Activated CD8-positive, alpha-beta memory T cell treated with anti-CD3 and anti-CD28 coated beads for 48 hours (primary cell): ENCODE results near the gene ZNF716.
"Not testable (repeated sequence)": the region's sequence is repeated elsewhere in the genome, so short reads cannot be mapped to it uniquely, and the experiment has no call there.

ENCODE experiments used
- DNase-seq, 3 experiments: peaks; one replicate each; pipeline ENCODE4 v3.0.0-alpha.2; 2020; ENCODE audit warnings: low read depth in 2 of 3, low spot score in 2 of 3

The ZNF716 gene

DNA sequence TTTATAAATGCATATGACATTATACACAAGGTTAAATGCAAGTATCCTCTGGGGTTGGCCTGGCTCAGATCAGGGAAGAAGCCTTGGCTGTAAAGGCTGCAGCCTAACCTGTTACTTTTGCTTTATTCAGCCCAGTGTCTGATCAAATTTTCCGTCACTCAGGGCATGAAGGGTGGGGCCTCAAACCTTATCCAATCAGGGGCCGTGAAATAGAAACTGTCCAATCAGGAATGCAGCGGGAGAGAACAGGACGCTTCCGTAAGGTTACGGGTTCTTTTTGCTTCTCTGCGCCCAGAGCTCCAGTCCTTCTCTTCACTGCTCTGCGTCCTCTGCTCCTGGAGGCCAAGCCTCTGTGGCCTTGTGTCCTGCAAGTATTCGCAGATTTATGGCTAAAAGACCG is at the start of gene ZNF716:
ZNF716 (plus strand) TSS at position 274 of the 400 bp plus-strand sequence; CDS start at position 386, 112 bp downstream.
- no peak for DNase-seq

DNA sequence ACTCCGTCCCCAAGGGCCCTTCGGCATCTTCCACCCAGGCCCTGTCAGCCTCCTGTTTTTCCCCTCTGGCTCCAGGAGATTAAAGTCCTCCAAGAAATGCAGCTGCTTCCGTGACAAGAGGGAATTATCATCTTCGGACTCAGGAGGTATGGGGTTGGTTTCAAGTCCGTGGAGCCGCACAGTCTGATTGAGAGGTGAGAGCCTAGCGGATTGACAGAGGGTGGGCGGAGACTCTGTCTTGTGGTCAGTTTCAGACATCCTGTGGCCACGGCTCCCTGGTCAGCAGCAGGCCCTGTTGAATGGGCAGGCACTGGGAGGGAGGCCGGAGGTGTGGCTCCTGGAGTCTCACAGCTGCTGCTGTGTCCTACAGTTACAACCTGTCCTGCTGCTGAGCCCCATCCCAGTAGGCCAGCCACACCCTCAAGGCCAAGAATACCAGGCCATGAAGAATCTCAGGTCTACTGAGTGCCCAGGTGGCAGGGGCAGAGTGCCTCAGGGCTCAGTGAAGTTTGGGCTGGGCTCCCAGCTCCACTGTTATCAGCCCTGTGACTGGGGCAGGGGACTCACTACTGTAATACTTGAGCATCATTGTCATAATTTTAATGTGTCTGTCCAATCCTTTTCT is 49.3 kb upstream of the ZNF716 start:
- no peak for DNase-seq

DNA sequence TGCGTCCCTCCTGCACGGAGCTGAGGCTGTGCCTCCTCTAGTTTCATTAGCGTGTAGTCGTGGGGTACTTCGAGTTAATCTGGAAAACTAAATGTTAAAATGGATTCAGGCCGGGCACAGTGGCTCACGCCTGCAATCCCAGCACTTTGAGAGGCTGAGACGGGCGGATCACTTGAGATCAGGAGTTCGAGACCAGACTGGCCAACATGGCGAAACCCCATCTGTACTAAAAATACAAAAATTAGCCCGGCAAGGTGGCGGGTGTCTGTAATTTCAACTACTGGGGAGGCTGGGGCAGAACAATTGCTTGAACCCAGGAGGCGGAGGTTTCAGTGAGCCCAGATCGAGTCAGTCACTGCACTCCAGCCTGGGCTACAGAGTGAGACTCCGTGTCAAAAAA is 46.9 kb upstream of the ZNF716 start:
- DNase-seq, result not testable (repeated sequence)

DNA sequence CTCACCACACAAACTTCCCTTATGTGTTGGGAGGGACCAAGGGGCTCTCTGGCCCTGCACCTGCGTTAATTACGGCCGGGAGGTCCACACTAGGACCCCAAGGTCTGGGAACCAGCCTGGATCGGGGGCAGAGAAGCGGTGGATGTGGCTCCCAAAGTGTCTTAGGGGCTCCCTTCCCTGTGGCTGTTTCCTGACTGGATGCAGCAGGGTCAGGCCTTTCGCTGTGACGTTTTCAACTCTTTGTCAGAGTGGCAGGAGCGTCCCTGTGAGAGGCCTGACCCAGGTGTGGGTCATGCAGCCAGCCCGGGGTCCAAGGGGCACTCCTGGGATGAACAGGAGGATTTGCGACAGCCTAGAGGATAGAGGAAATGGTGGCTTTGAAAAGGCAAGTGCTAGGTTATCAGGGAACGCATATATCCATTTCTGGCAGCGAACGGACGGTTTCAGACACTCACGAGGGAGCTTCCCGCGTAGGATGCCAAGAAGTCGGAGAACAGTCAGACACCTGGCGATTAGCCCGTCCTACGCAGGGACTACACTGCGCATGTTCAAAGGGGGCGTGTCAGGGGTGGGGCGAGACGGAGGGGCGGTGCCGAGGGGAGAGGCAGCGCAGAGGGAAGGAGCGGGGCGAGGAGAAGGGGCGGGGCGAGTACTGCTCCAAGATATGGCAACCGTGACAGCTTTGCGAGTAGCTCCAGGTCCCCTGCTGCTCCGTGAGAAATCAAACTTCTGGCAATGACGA is 46.2 kb upstream of the ZNF716 start:
- DNase-seq, result no peak

DNA sequence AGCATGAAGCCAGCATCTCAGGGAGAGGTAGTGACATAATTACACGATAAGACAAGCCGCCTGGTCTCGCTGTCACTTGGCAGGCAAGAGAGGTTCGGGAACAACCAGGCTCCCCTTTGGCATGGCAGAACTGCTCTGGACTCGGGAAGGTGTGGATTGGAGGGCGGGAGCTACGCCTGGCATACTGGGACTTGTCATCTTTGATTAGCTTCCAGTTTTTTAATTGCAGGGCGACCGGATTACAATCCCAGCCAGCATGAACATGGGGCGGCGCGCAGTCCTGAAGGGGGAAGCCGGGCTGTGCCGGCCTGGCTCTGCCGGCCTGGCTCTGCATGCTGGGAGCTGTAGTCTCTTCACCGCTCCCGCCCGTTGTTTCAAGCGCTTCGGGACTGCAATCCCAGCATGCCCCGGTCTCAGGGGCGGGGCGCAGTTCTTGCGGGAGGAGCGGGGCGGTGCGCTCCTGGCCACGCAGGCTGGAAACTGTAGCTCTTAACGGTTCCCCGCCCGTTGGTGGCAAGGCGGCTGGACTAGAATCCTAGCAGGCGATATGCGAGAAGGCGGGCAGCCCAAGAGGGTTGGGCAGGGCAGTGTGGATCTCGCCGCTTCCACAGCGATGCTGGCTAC is 45.5 kb upstream of the ZNF716 start:
- DNase-seq, result no peak

DNA sequence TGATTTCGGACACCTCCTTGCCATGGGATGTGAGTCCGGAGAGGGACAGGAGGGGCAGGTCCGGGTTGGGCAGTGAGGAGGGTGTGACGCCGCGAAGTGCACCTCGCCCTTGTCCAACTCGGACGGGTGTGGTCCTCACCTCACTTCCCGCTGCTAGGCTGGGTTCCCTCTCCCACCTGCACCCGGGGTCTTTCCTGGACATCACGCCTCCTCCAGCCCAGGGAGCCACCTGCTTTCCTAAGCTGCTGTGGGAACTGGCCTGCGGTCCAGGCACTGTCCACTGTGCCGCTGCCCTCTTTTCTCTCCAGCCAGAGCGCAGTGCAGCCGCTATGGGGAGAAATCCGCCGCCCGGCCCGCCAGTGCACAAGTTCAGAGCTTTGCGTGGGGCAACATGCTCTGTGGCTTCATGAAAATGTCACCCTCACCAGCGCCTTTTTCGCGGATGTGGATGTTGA is 45.0 kb upstream of the ZNF716 start:
- no peak for DNase-seq

DNA sequence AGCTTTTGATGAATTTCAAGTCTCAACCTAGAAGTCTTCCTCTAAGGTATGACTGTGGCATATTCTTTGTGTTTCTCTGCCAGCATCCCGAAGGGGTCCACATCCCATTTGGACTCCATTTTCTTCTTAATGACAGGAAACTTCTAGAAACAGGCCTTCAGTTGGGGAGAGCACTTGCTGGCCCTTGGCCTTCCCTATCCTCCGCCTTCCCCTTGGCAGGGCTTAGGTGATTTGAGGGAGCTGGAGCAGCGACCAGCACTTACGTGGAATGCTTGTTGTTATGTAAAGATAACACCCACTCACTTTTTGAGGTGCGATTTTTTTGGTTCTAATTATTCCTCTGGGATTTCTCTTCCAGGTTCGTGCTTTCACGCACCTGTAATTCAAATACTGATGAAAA is 42.9 kb upstream of the ZNF716 start:
- no peak for DNase-seq

DNA sequence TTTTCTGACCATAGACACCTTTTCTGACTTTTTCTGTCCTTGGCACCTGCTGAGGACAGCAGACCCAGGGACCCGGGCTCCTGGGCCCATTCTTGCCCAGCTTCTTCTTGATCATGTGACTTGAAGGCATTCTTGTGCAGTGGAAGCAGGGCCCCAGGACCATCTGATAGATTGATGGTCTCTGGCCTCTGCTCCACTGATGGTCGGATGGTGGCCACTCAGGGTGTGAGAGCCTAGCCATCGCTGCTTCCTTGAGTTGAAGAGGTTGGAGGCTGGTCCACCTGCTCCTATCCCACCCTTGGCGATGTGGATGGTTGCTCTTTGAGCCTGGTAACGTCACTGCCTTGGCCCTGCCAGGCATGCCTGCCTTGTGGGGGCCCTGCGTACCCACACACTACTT is 37.8 kb upstream of the ZNF716 start:
- no peak for DNase-seq

DNA sequence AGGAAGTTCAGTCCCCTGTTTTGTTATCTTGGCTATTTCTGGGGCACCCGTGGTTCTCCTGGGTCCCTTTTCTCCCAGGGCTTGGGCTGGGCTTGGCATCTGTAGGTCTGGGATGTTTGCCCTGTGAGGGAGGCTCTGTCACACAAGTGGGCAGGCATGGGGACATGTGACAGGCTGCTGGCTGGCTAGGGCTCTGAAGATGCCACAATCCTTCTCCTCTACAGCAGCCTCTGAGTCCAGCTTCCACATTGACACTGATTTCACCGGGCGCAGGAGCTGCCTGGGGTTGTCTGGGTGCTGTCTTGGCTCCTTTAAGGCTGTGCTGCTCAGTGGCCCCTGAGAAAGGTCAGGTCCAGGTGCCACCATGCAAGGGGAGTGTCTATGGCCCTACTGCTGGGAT is 37.4 kb upstream of the ZNF716 start:
- DNase-seq, result no peak

DNA sequence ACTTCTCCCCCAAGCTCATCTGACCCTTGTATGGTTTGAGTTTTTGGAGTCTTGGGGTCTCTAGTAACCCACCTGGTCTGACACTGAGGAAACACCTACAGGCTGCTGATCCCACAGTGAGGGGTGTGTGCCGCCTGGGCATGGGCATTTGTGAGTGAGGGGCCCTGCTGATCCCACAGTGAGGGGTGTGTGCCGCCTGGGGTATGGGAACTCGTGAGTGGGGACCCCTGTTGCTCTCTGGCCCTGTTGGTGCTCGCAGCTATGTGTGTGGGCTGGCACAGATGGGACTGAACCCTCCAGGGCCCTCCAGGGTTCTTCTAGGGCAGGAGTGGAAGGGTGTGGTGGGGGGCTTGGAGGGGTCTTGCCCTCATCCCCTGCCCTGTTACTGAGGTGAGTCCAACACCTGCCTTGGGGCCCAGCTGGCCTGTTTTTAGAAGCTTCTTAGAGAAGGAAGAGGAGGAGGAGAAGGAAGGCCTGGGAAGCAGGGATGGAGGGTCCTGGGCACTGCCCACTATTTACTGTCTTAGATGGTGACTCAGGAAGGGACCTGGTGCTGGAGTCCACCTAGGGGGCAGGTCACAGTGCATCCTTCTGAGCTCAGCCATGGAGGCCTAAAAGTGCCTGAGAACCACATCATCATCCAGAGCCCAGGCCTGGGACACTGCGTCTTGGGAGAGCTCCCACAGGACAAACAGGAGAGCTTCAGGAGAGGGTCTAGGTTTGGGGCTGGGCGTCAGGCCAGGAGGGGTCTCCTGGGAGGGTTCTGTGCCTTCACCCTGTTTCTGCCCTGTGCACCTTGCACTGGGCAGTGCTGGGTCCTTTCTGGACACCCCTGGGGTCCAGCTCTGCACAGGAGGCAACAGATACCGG is 36.2 kb upstream of the ZNF716 start:
- DNase-seq, result no peak

DNA sequence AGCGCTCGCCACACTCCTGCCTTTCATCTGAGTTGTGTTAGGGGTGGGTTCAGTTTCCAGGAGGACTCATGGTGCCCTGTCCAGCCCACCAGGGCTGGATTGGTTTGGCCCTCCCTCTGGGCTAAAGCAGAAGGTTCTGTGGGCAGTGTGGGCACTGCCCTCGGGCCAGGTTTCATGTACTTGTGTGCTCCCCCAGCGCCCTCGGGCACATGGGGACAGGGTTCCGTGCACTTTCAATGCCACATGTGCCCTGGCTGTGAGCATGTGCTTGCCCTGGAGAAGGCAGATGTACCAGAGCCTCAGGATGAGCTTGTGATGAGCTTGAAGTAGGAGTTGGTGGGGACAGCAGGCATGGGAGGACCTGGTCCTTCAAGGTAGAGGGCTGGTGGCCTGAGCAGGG is 35.6 kb upstream of the ZNF716 start:
- no peak for DNase-seq

DNA sequence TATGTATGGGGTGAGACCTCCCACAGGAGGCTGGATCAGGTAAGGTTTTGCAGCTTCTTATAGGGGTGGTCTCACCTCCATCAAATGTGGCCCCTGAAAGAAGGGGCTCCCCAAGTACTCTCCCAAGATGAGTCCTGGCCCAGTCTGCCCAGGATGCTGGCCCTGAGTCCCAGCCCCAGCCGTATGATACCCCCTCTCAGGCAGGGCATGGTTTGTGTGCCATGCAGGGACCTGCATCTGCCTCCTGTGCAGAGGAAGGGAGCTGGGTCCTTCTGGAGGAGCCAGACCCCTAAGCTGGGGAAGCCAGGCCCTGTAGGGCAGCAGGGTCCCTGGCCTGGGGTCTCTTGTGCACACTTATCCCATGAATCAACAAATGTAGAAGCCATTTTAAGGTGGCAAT is 35.1 kb upstream of the ZNF716 start:
- no peak for DNase-seq

DNA sequence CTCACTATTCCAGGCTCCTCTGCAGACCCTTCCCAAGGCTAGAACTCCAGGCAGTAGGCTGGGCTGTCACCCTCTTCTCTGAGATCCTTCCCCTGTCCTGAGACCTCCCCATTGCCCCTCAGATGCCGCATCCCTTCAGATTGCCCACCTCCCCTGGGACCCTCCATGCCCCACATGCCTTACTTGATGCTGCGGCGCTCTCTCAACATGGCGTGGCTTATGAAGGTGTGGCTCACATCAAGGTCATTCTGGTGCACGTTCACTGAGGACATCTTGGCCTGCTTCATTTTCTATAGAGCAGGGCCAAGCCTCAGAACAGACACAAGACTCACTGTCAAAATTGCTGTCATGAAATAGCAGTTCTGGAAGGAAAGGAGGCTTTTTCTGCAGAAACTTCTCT is 34.7 kb upstream of the ZNF716 start:
- DNase-seq, result no peak

DNA sequence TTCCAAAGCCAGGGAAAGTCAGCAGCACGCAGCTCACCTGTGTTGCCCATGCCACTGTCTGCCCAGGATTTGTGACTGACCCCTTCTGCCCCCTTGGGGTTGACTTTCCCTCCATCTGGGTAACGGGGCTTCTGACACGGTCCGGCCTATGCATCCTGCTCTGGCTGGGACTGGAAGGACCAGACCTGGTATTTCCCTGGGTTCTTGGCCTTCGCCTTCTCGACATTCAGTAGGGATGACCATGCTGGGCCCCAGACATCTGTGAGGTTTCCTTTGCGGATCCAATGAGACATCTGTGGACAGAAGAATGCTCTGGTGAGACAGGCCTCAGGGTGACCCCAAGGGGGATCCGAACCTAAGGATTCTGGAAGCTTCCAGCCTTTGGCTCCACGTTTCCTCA is 34.2 kb upstream of the ZNF716 start:
- DNase-seq, result no peak

DNA sequence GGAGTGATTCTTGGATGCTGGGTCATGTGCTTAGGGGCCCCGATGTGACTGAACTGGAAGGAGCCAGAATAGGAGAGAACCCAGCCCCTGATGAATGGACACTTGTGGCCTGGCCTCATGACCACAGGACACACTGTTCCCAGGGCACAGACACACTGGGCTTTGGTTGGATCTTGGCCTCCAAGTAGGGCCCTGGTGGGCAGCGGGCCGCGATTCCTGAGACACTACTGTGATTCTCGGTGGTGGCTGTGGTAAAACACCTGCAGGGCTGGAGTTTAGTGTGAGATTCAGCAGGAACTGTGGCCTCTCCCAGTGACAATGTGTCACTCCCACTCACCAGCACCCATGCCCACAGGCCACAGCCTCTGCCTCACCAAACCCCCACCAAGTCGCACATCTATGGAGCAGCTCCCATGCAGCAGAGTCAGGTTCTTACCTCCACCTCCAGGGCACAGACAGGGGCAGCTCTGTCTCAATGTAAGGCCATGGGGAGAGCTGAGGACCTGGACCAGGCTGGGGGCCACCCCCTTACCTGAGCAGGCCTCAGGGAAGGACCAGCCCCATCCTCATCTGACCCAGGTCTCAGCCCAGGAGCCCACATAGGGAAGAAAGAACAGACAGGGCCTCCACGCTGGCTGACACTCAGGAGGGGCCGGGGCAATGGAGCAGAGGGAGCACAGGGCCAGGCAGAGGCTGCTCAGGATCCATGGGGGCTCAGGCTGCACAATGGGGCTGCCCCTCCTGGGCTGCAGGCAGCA is 33.2 kb upstream of the ZNF716 start:
- no peak for DNase-seq

DNA sequence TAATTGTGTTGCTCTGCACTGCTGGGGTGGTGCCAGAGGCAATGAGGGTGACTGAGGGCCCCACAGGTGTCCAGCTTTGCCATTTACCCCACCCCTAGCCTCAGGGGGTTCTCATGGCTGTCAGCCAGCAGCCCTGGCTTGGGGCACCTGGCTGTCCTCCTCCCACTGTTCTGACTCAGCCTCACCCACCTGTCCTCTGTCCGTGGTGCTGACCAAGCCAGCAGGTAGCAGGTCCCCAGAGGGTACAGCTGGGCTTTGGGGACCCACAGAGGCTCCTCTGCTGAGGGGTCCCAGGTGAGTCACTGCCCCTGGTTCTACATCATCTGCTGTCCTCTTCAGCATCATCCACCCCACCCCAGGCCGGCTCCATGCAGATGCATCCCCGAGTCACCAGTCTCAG is 32.2 kb upstream of the ZNF716 start:
- DNase-seq, result no peak

DNA sequence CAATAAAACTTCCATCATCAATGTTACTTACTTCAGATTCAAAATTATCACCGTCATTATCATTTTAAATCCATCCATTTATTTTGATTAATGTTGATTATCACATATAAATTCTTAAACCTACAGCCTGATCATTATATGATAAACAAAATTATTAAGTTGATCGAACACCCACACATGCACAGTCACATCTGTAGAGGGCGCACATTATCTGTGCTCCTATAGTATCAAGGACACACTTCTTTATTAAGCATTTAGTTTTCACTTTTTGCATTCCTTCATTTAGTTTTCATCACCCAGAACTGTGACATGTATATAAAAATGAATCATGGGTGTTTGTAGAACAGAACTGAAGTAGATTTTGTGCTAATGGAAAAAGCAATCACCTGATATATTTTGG is 26.2 kb upstream of the ZNF716 start:
- DNase-seq, result no peak

DNA sequence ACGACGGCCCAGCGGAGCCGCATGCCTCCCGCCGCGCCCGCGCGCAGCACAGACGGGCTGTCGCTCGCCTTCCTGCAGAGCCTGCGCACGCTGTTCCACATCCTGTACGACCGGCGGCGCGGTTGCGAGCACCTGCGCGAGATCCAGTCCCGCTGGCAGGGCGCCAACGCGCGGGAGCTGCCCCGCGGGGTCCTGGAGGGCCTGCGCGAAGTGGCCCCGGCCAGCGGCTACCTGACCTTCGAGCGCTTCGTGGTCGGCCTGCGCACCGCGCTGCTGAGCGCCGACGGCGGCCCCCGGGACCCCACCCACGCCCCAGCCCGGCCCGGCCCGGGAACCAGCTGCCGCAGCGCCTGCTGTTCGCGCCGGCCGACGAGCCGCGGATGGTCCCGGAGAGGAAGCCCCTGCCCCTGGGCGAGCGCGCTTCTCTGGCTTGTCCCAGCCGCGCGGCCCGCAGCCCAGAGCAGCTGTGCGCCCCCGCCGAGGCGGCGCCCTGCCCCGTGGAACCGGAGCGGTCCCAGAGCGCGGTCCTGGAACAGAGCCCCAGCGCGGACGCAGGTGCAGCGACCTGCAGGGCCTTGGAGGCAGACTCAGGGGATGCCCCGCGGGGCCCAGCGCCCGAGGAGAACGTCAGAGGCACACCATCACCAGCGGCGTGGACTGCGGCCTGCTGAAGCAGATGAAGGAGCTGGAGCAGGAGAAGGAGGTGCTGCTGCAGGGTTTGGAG is 25.3 kb upstream of the ZNF716 start:
- DNase-seq, result no peak

DNA sequence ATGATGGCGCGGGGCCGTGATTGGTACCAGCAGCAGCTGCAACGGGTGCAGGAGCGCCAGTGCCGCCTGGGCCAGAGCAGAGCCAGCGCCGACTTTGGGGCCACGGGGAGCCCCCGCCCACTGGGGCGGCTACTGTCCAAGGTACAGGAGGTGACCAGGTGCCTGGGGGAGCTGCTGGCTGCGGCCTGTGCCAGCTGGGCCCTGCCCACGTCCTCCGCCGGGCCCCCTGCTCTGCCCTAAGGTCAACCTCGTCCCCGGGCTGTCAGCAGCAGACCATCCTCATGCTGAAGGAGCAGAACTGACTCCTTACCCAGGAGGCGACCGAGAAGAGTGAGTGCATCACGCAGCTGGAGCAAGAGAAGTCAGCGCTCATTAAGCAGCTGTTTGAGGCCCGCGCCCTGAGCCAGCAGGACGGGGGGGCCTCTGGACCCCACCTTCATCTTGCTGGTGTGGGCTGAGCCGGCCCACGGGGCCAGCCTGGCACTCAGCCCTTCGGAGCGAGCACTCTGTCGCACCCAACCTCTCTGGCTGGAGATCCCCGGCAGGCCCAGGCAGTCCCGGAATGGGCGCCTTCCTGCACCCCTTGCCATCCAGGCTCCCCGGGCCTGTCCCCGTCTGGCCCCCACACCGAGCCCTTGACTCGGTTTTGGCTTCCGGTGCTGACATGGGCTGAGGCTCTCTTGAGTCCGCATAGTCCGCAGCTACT is 24.6 kb upstream of the ZNF716 start:
- no peak for DNase-seq
